ENCODE measurements around the gene EEIG2.

GRCh38 chr1:108605633-108606032, 45.7 kb downstream of the EEIG2 start:
- TF ChIP-seq CTCF (IDR thresholded peaks at IDR 0.05 in 2 of 3, conservative IDR thresholded peaks at IDR 0.05 in 1 of 3; ENCODE audit: borderline replicate concordance in 1 of 3, insufficient read depth in 1 of 3, low read depth in 2 of 3, low read length in 2 of 3) (no peak), POLR2A (IDR thresholded peaks at IDR 0.05; ENCODE audit: borderline replicate concordance, extremely low read depth, insufficient read depth, insufficient read length) (no peak), CEBPB (IDR thresholded peaks at IDR 0.05; ENCODE audit: low read depth) (no peak)
